Tongue (tissue), 2 donors: Measurements from ENCODE around the gene NDFIP1. TPM values are rescaled to one million over a fixed set of nuclear protein-coding genes. Genes with fewer than 3 reads are reported as not detected.
"Not testable (repeated sequence)": the region's sequence is repeated elsewhere in the genome, so short reads cannot be mapped to it uniquely, and the experiment has no call there.

Source experiments
- DNase-seq: peaks from one replicate; pipeline ENCODE4 v3.0.0-alpha.2; 2015
- total RNA-seq: library from RNA; depleted of rRNA; stranded (reverse); fragments of >200 nt; gene quantifications from one replicate; pipeline ENCODE4 v1.2.3, GENCODE V29; 2014

Gene NDFIP1
- total RNA-seq, 1 donor from 2014 or later, result 77.8 TPM

DNA sequence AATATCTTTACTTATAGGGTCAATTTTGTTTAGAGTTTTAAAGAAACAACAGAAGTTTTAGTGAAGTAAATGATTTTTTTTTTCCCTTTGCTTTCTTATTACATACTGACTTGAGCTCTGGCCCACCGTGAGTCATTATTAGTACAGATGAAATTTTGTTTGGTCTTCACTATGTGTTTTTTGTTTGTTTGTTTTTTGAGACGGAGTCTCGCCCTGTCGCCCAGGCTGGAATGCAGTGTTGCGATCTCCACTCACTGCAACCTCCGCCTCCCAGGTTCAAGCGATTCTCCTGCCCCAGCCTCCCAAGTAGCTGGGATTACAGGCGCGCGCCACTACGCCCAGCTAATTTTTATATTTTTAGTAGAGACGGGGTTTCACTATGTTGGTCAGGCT is 45.9 kb downstream of the NDFIP1 start:
- not testable (repeated sequence) for DNase-seq

DNA sequence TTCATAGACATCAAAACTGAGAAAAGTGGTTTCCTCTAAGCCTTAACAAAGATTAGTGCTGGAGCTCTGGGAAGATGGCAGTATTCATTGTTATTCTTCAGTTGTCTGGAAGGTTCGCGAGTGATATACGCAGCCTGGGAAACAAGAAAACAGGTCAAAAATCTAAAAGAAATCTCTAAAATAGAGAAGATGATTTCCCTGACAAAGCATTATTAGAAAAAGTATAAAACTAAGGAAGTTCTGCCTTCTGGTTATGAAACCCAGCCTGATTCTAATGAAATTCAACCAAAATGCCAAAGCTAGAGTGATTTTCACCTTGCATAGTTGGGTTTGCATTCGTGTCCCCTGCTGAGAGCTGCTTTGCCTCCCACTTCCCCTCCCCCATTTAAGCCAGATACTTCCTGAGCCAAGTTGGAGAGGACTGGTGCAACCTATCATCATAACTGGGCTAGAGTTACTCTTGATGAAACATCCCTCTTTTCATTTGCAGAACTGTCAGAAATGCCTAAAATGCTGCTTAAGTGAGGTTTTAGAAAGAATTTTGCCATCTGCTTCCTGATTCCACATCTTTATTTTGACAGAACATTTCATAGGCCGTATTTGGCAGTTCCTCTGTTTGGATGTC is 48.4 kb downstream of the NDFIP1 start:
- no peak for DNase-seq

DNA sequence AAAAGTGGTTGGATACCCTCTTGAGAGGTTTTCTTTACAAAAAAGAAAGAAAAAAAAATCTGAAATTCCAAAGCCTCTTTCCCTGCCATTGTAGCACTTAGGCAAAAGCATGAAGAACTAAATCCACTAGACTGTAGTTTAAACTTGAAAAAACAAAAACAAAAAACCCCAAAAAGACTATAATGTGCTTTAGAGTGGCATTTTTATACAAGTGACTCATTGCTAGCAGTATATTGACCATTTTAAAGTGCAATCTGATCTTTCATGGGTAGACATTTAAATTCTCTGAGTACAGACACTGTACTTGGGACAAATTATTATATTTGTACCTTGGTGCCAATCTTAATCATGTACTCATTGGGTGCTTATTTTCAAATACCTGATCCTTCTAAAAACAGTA is 50.8 kb downstream of the NDFIP1 start:
- no peak for DNase-seq

DNA sequence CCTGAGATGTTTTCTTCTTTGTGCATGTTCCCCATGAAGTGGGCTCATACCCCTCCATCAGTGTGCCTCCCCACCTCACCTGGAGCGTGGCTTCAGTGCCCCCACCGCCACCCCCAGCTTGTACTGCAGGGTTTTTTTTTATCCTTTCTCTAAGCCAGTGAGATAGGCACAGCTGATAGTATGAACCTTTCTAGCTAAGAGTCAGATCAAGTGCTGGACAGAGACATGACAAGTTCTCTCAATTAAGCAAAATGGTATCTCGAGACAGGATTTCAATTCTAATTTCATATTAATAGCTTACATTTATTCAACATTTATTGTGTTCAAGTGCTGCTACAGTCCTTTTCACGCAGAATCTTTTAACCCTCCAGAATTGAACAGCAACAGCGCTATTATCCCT is 55.7 kb downstream of the NDFIP1 start:
- no peak for DNase-seq

DNA sequence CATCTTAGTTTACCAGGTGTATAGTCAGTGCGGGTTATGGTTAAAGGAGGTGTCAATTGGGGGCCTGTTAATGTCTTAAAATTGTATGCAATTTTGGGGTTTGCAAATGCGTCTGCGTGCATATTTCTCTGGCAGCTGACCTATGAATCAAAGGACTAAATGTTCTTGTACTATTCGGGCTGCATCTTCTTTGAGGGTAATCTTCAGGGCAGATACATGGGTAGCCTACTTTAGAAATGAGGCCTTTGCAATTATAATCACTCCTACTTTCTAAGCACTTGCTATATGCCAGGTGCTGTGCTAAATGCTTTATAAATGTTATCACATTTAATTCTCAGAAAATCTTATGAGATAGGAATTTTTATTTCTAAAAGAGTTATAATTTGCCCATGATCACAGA is 58.2 kb downstream of the NDFIP1 start:
- DNase-seq, result no peak

DNA sequence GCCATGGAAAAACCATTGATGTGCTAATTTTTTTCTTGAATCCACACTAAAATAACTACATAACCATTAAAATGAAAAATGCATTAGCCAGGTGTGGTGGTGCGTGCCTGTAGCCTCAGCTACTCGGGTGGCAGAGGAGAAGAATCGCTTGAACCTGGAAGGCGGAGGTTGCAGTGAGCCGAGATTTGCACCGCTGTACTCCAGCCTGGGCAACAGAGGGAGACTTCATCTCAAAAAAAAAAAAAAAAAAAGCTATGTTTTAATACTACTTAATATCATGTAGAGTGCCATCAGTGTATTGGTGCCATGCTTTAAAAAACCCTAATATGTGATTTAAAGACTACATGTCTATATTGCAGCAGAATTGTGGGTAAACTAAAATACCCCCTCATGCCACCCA is 58.9 kb downstream of the NDFIP1 start:
- no peak for DNase-seq

DNA sequence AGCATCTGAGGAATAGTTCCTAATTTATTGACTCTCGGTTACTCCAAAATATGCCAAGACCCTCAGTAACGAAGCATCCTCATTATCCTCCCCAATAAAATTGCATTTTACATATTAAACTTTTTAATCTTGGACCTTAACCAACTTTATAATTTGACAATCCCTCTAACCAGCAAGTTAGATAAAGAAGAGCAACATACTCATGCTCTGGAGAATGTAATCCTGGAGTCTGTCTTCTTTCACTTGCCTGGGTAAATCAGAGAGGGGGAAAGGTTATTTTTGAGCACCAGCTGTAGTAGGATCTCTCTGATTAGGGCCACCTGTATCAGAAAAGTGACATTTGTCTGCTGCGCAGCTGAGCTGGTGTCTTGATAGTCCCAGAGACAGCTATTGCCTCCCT is 59.8 kb downstream of the NDFIP1 start:
- no peak for DNase-seq

DNA sequence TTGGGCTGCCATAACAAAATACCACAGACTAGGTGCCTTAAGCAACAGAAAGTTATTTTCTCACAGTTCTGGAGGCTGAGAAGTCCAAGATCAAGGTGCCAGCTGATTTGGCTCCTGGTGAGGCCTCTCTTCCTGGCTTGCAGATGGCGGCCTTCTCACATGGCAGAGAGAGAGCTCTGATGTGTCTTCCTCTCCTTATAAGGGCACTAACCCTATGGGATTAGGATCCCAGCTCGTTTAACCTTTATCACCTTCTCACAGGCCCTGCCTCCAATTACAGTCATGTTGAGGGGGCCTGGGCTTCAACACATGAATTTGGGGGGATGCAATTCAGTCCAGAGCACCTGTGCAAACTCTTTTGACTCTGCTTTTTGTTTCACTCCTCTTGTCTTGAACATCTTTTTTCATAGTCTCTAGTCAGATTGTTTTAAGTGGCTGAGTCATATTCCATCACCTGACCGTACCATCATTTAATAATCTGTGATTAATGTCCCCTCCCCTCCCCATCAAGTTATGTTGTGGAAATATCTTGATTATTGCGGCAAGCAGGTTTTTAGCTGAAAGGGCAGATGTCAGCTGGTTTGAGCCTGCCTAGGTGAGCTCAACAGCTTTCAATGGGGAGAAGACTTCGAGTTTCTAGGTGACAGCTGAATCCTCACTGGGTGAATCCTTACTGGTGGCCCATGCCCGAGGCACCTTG is 61.8 kb downstream of the NDFIP1 start:
- DNase-seq, result no peak

DNA sequence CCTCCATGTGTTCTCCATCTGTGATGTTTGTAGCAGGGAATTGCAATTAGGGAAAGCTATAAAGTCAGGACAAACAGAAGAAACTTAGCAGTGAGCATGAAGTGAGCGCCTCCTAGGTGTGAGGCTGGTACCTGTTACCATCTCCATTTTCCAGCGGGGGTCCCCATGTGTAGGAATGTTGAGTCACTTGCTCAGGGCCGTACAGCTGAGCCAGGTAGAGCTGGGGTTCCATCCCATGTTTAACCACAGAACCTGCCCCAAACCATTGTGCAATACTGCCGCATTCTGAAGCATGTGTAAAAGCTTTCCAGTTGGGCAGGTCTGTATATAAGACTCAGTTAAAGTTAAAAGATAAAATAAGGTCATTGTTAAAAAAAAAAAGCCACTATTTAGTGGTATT is 62.7 kb downstream of the NDFIP1 start:
- no peak for DNase-seq

DNA sequence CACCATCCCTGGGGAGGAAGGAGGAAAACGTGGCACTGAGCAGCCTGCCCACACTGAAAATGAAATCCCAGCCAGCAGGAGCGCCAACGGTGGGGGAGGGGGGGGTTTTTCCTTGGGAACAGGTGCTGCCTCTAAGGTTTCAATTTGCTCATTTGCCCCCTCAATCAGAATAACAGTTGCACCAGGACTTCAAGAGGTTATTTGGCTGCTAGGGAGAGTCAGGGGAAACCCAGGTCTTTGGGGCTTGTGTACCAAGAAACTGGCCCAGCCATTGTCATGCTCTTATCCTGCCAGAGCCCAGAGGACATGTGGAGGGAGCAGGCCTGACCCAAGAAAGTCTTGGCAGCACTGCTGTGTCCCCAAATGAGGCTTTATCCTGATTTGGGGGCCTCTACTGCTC is 66.5 kb downstream of the NDFIP1 start:
- peak; percentile 55 for DNase-seq

DNA sequence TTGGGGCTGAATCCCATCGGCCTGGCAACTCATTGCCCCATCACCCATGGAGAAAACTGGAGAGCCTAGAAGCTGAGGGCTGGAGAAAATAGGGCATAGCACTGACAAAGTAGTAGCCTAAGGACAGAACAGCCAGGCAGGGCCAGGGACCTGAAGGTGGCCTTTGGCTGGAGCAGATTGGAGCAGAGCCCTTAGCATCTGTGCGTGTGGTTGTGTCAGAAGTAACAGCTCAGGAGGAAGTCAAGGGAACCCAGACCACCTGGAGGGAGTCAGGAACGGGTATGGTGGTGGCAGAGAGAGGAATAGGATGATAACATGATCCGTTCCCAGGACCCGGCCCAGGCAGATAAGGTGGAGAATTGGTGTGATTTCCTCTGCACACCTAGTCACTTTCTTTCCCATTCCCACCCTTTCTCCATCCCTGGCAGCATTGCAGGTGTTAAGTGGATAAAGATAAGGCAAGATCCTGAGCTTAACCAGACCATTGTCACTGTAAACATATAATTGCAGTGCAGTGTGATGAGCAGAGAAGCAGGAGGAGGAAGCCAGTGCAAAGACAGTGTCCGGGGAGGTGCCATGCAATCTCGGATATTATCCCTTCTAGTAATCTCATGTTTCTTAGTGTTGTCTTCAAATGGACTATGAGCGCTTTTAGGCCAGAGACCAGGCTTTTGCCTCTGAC is 67.0 kb downstream of the NDFIP1 start:
- no peak for DNase-seq

DNA sequence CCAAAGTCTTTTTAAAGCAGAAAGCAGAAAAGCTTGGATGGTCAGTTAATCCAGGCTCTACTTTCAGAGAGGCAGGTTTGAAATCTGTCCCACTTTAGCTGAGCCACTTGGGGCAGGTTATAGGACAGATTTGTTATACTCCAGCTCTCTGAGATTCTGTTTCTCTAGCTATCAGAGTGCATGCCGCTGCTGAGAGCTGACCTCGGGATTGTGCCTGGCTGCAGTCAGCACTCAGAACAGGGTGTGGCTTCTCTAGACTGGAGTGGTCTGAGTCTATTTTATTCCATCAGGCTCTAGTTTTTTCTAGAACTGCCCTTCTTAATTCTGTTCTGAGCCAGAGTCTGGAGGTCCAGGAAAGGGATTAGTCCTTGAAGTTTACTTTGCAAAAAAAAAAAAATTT is 67.7 kb downstream of the NDFIP1 start:
- peak; percentile 5 for DNase-seq

DNA sequence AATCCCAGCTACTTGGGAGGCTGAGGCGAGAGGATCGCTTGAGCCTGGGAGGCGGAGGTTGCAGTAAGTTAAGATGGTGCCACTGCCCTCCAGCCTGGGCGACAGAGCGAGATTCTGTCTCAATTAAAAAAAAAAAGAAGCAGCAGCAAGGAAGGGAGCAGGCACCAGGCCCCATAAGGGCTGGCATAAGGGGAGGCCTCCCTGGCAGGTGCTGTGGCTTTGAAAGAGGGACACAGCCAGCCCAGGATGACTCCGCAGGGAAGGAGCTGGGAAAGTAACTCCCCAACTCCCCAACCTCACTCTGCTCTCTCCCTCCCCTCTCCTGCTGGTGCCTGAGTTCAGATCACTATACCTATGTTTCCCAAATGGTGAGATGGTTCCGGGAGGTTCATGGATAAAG is 70.1 kb downstream of the NDFIP1 start:
- DNase-seq, result no peak

DNA sequence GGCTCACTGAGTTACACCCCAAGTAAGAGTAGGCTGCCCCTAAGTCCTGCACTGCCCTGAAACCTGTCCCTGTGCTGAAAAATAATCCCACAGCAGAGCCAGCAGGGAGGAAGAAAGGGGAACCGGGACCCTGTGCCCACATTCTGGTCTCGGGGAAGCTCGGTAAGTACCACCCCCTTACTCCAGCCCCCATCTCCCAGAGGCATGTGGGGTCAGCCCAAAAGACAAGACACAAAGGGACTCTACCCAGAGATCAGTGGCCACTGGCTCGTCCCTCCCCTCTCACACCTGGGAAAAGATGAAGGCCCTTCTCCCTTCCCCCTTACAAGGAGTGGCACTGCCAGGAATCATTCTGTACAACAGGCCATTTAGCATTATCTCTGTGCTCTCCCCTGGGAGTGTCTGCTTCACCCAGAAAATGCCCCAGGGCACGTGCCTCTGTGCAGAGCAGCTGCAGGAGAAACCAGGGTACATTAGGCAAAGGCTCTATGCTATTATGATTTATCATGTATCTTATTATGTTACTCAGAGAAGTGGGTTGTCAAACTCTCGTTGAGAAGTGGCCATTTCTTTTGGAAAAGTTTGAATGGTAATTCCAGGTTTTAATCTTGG is 71.3 kb downstream of the NDFIP1 start:
- no peak for DNase-seq

DNA sequence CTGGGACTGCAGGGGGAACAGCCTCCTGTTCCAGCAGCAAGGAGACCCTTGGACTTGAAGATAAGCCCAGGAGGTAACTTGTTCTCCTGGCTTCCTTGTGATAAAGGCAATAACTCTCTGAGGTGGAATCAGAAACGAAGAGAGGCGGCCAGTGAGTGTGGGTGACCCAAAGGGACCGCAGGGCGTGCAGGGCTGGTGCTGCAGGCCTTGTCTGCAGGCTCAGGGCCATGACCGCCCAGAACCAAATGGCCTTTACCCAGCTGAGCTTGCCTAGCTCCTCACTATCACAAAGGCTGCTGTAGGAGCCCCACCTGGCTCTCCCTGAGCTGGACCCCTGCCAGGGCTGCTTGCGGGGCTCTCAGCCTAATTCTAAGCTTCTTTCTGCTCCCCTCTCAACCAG is 72.5 kb downstream of the NDFIP1 start:
- no peak for DNase-seq

DNA sequence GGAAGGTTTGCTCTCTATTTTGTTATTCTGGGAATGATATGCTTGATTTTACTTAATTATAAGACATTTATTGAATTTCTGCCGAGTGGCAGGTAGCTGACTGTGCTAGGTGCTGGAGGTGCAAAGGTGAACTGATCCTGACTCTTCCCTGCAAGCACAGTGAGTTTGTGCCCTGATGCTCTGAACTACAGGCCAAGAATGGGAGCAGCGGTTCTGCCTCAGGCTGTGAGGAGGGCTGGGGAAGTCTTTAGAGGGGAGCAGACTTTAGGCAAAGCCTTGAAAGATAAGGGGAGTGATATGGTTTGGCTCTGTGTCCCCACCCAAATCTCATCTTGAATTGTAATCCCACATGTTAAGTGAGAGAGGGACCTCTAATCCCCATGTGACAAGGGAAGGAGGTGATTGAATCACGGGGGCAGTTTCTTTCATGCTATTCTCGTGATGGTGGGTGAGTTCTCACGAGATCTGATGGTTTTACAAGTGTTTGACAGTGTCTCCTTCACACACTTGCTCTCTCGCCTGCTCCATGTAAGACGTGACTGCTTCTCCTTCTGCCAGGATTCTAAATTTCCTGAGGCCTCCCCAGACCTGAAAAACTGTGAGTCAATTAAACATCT is 73.1 kb downstream of the NDFIP1 start:
- no peak for DNase-seq

DNA sequence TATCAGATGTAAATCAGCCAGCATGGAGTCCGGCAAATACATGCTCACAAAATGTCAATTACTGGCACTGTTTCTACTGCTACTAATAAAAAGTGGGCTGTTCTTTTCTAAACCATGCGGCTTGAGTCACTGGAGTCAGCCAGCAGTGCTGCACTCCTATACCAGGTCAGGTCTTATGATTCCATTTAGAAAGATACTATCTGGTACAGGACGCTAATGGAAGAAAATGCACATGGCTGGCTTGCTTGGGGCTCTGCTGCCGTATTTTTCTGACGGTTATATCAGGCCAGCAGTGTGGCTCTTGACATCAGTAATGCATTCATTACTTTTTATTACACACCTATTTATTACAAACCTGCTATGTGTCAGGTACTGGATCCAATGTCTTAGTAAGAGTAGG is 74.3 kb downstream of the NDFIP1 start:
- DNase-seq, result no peak

DNA sequence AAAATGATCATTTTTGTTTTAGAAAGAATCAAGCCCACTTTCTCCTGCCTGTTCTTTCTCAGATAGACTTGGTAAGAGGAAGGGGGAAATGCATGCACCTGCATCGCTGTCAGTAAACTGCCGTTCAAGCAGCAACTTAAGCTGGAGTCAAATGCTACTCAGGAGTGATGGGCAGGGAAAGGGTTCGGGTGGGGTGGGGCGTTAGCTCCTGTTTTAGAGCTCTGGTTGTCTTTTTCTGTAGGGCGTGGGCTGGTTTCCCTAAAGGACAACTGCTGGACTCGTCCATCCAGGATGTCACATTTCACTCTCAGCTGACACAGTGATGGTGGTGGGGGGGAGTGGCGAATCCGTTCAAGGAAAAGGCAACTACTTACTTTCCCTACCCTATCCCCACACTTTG is 75.0 kb downstream of the NDFIP1 start:
- no peak for DNase-seq

DNA sequence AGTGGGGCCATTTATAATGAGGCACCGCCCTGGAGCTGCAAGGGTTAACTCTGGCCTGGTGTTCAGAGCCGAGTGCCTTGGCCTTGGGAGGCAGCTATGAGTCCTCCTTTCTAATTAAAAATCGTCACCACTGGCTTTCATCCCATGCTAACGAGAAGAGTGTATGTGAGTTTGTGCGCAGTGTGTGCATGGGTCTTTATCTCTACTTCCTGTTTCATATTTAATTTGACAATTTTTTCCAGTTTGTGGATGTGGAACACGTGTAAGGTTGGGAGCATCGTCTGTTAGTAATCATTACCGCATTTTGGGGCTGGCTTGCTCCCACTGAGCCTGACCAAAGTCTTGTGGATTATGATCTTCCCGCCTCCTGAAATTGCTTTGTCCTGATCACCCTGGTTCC is 76.4 kb downstream of the NDFIP1 start:
- DNase-seq, result peak; percentile 69

DNA sequence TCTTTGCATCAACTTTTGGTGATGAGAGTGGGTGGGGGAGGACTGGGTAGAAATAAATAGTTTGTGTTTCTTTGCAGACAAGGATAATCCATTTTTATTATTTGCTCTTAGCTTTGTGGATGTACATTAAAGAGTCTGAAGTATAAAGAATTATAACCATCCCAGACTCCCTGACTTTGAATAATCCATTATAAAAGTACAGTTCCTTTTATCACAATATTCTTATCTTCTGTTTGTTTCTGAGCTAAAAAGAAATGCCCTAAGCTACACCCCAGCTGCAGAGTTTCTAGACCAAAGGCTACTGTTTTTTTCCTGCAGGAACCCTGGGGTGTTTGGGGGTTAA is 77.9 kb downstream of the NDFIP1 start:
- DNase-seq, result no peak

DNA sequence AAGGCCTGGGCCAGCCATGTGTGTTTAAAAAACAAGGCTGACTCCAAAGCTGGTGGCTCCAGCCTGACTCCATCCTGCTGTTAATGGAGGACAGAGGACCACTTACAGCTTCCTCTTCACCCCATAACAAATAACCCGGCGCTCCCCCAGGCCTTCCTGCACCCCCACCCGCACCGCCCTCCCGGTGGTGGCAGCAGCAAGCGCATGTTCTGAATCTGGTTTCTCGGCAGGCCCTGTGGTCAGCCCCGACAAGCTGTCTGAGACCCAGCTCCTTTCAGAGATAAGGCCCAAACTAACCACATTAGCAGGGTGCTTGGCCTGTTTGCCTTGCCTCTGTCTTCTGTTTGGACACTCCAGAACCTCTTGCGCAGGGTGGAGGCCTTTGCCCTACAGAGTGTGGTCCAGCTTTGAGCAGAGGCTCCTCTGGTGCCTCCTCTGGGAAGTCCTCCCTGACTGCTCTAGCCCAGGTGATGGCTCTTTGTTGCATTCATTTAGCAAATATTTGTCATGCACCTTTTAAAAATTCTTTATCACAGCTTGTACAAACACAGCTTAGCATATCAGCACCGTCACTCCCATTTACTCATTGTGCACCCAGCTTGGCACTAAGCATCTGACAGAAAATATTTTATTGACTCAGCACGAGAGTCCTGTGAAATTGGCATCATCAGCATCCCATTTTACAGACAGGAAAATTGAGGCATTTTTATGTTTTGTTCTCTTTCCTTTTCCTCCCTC is 78.4 kb downstream of the NDFIP1 start:
- DNase-seq, result no peak

DNA sequence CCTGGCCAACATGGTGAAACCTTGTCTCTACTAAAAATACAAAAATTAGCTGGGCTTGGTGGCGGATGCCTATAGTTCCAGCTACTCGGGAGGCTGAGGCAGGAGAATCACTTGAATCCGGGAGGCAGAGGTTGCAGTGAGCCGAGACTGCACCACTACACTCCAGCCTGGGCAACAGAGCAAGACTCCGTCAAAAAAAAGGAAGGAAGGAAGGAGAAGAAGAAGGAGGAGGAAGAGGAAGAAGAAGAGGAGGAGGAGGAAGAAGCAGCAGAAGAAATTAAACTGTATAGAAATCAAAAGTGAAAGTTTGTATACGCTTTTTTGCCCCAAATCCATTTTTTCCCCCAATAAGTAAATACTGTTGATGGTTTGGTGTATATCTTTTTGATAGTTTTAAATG is 80.1 kb downstream of the NDFIP1 start:
- DNase-seq, result not testable (repeated sequence)
